Neural progenitor cell (in vitro differentiated cells): ENCODE data around the gene SLC5A4.

Source experiments
- CTCF ChIP-seq: fragments of 200-600 bp; sonication (generic); IDR thresholded peaks from 2 replicates; pipeline ENCODE4 v1.5.1; 2017; ENCODE audit warnings: antibody characterized with exemption, mild to moderate bottlenecking
- EZH2 ChIP-seq: fragments of 200-600 bp; sonication (generic); IDR thresholded peaks from 2 replicates; pipeline ENCODE4 v1.6.1; 2017; ENCODE audit warnings: antibody characterized with exemption, mild to moderate bottlenecking, moderate library complexity

GRCh38 chr22:32236970-32237369, 18.2 kb downstream of the SLC5A4 start:
- TF ChIP-seq CTCF = no peak
- TF ChIP-seq EZH2 = no peak
